IMR-90 (cell line): Measurements from ENCODE around the gene RAB31. TPM values are rescaled to one million over a fixed set of nuclear protein-coding genes. Genes with fewer than 3 reads are reported as not detected.

Experiments used
- ATAC-seq: fragments of 200-7000 bp; cut with Tn5 transposase; 2 replicates; pipeline ENCODE4 v1.9.1; 2020; ENCODE audit warnings: low read depth, mild to moderate bottlenecking, moderate library complexity
- BruUV-seq: library from RNA; stranded (reverse); fragments of 400-500 nt; replicated peaks from 2 replicates; lab custom pipeline; 2021; lab: Mats Ljungman, UMichigan
- CTCF ChIA-PET: fragments of 300-600 bp; formaldehyde crosslinking; extraction: SDS; loops from one replicate; lab custom pipeline; 2021; ENCODE audit warnings: antibody characterized with exemption; lab: Yijun Ruan, JAX
- POLR2A ChIA-PET: fragments of 300-600 bp; sonication (Branson Sonifier 250); formaldehyde crosslinking; loops from one replicate; lab custom pipeline; 2022; ENCODE audit warnings: antibody characterized with exemption; ENCODE audit not compliant: unreplicated experiment; lab: Charles Lee
- DNase-seq: peaks from one replicate; pipeline ENCODE4 v3.0.0; 2013
- H2AFZ ChIP-seq: replicated peaks from 2 replicates; pipeline ENCODE3; 2013; ENCODE audit warnings: low read length, mild to moderate bottlenecking; ENCODE audit not compliant: poor library complexity
- H2AK5ac ChIP-seq: 2 replicates; pipeline ENCODE4 v1.6.1; 2013; ENCODE audit warnings: low read depth, low read length, inconsistent platforms
- H2AK9ac ChIP-seq: replicated peaks from 2 replicates; pipeline ENCODE3; 2013; ENCODE audit warnings: mild to moderate bottlenecking, low read depth, low read length, moderate library complexity; ENCODE audit not compliant: poor library complexity
- H2BK120ac ChIP-seq: 2 replicates; pipeline ENCODE4 v1.6.1; 2013; ENCODE audit warnings: low read depth, low read length, inconsistent platforms
- H2BK15ac ChIP-seq: 3 replicates; pipeline ENCODE4 v1.6.1; 2013; ENCODE audit warnings: low read depth, low read length, inconsistent platforms
- H2BK20ac ChIP-seq: 2 replicates; pipeline ENCODE4 v1.6.1; 2013; ENCODE audit warnings: low read depth, mild to moderate bottlenecking, inconsistent platforms, low read length, moderate library complexity
- H2BK5ac ChIP-seq: 2 replicates; pipeline ENCODE4 v1.6.1; 2013; ENCODE audit warnings: mild to moderate bottlenecking, low read depth, low read length, inconsistent platforms; ENCODE audit not compliant: poor library complexity, severe bottlenecking
- H3K14ac ChIP-seq: replicated peaks from 2 replicates; pipeline ENCODE4 v1.6.1; 2013; ENCODE audit warnings: low read depth, low read length, inconsistent platforms
- H3K18ac ChIP-seq: 2 replicates; pipeline ENCODE4 v1.6.1; 2013; ENCODE audit warnings: low read depth, low read length, control low read depth
- H3K23ac ChIP-seq: 2 replicates; pipeline ENCODE4 v1.6.1; 2013; ENCODE audit warnings: low read depth, low read length, inconsistent platforms
- H3K27ac ChIP-seq: 2 replicates; pipeline ENCODE4 v1.5.1; 2013; ENCODE audit warnings: mild to moderate bottlenecking, control low read depth, low read length; ENCODE audit not compliant: insufficient read depth
- H3K27me3 ChIP-seq: 2 replicates; pipeline ENCODE4 v1.6.1; 2013; ENCODE audit warnings: low read length; ENCODE audit not compliant: control insufficient read depth, insufficient read depth
- H3K36me3 ChIP-seq: 2 replicates; pipeline ENCODE4 v1.6.1; 2013; ENCODE audit warnings: low read length, mixed read lengths; ENCODE audit not compliant: control insufficient read depth, insufficient read depth
- H3K4ac ChIP-seq: 2 replicates; pipeline ENCODE4 v1.6.1; 2013; ENCODE audit warnings: low read depth, low read length, inconsistent platforms
- H3K4me1 ChIP-seq: 2 replicates; pipeline ENCODE4 v1.6.1; 2013; ENCODE audit warnings: low read length, mixed read lengths; ENCODE audit not compliant: control insufficient read depth, insufficient read depth
- H3K4me2 ChIP-seq: 2 replicates; pipeline ENCODE4 v1.6.1; 2013; ENCODE audit warnings: low read depth, mild to moderate bottlenecking, control low read depth, low read length, moderate library complexity
- H3K4me3 ChIP-seq: 2 replicates; pipeline ENCODE4 v1.5.1; 2013; ENCODE audit warnings: low read depth, mild to moderate bottlenecking, control low read depth, low read length, moderate library complexity; ENCODE audit not compliant: insufficient read depth
- H3K56ac ChIP-seq: 2 replicates; pipeline ENCODE4 v1.6.1; 2013; ENCODE audit warnings: low read length, inconsistent platforms; ENCODE audit not compliant: insufficient read depth; ENCODE audit errors: extremely low read depth
- H3K79me1 ChIP-seq, 2 experiments: 2 replicates each; pipeline ENCODE4 v1.6.1; 2013; ENCODE audit warnings: low read length in 2 of 2, inconsistent platforms in 1 of 2, low read depth in 1 of 2
- H3K9ac ChIP-seq: 2 replicates; pipeline ENCODE4 v1.6.1; 2013; ENCODE audit warnings: low read depth, low read length, control low read depth
- H3K9me1 ChIP-seq: 2 replicates; pipeline ENCODE4 v1.6.1; 2013; ENCODE audit warnings: low read length, inconsistent platforms; ENCODE audit not compliant: insufficient read depth
- H3K9me3 ChIP-seq: 2 replicates; pipeline ENCODE4 v1.6.1; 2013; ENCODE audit warnings: low read length; ENCODE audit not compliant: control insufficient read depth, insufficient read depth
- H4K20me1 ChIP-seq: 2 replicates; pipeline ENCODE4 v1.6.1; 2013; ENCODE audit warnings: low read length, inconsistent platforms; ENCODE audit not compliant: insufficient read depth
- H4K5ac ChIP-seq: 2 replicates; pipeline ENCODE4 v1.6.1; 2013; ENCODE audit warnings: mild to moderate bottlenecking, low read depth, low read length, control low read depth
- H4K8ac ChIP-seq, 2 experiments: 2 replicates each; pipeline ENCODE4 v1.6.1; 2013; ENCODE audit warnings: low read depth in 2 of 2, low read length in 2 of 2, control low read depth in 1 of 2, inconsistent platforms in 1 of 2
- H4K91ac ChIP-seq: 2 replicates; pipeline ENCODE4 v1.6.1; 2013; ENCODE audit warnings: low read depth, low read length, inconsistent platforms; ENCODE audit not compliant: insufficient read depth
- BHLHE40 ChIP-seq: fragments of 150-350 bp; IDR thresholded peaks from 2 replicates; pipeline ENCODE4 v1.6.1; 2016; ENCODE audit warnings: mild to moderate bottlenecking, low read depth, low read length
- CEBPB ChIP-seq: IDR thresholded peaks from 2 replicates; pipeline ENCODE4 v1.6.1; 2012; ENCODE audit warnings: low read depth, low read length, improper control_type of control experiment
- CHD1 ChIP-seq: IDR thresholded peaks from 2 replicates; pipeline ENCODE4 v1.6.1; 2012; ENCODE audit warnings: low read depth, low read length, improper control_type of control experiment
- FOS ChIP-seq: fragments of 150-350 bp; IDR thresholded peaks from 2 replicates; pipeline ENCODE4 v1.6.1; 2016; ENCODE audit warnings: low read depth, low read length
- MAFK ChIP-seq: IDR thresholded peaks from 2 replicates; pipeline ENCODE4 v1.6.1; 2012; ENCODE audit warnings: low read depth, low read length, improper control_type of control experiment
- MAZ ChIP-seq: IDR thresholded peaks from 2 replicates; pipeline ENCODE4 v1.6.1; 2012; ENCODE audit warnings: low read depth, mild to moderate bottlenecking, low read length, improper control_type of control experiment, moderate library complexity, borderline replicate concordance
- MXI1 ChIP-seq: IDR thresholded peaks from 2 replicates; pipeline ENCODE4 v1.6.1; 2012; ENCODE audit warnings: low read depth, mild to moderate bottlenecking, low read length, moderate library complexity, borderline replicate concordance
- NFE2L2 ChIP-seq: fragments of 150-350 bp; IDR thresholded peaks from 2 replicates; pipeline ENCODE4 v1.6.1; 2016; ENCODE audit warnings: low read depth, mild to moderate bottlenecking, low read length
- POLR2A ChIP-seq: IDR thresholded peaks from 2 replicates; pipeline ENCODE4 v1.6.1; 2012; ENCODE audit warnings: mild to moderate bottlenecking, low read depth, low read length
- RAD21 ChIP-seq: IDR thresholded peaks from 2 replicates; pipeline ENCODE4 v1.6.1; 2012; ENCODE audit warnings: low read length, improper control_type of control experiment
- RCOR1 ChIP-seq: IDR thresholded peaks from 2 replicates; pipeline ENCODE4 v1.6.1; 2012; ENCODE audit warnings: mild to moderate bottlenecking, low read length, improper control_type of control experiment; ENCODE audit not compliant: insufficient replicate concordance
- RFX5 ChIP-seq: IDR thresholded peaks from 2 replicates; pipeline ENCODE4 v1.8.0; 2012; ENCODE audit warnings: low read depth, mild to moderate bottlenecking, low read length, moderate library complexity
- SMC3 ChIP-seq: fragments of 150-350 bp; IDR thresholded peaks from 2 replicates; pipeline ENCODE4 v1.6.1; 2016; ENCODE audit warnings: low read depth, mild to moderate bottlenecking, antibody characterized with exemption, low read length, moderate library complexity
- WGBS, 2 experiments: methylation state at CpG; one replicate each; pipeline versions ENCODE4 v1.1.5 to v1.1.7; 2013; ENCODE audit warnings: missing lambda C conversion rate in 2 of 2; ENCODE audit not compliant: insufficient read length in 1 of 2; ENCODE audit errors: extremely low coverage in 2 of 2; 5-methylcytosine and 5-hydroxymethylcytosine counted together
- dilution Hi-C: fragments of 300-500 bp; cut with HindIII; formaldehyde crosslinking; loops from one replicate; pipeline ENCODE4 v1.14.3; 2018; ENCODE audit warnings: low sequenced_read_pairs; ENCODE audit not compliant: unreplicated experiment
- in situ Hi-C: fragments of 300-500 bp; cut with MboI; formaldehyde crosslinking; loops from 3 replicates; pipeline ENCODE4 v1.14.3; 2019; ENCODE audit warnings: low sequenced_read_pairs, inconsistent platforms, mixed read lengths
- intact Hi-C: fragments of 100-400 bp; cut with micrococcal nuclease; formaldehyde crosslinking; loops from 2 replicates; pipeline ENCODE4 v1.10.0; 2022
- polyA plus RNA-seq, 3 experiments: library from polyadenylated mRNA; depleted of rRNA; stranded (reverse); fragments of >200 nt; gene quantifications; 2 replicates each; pipeline ENCODE4 v1.2.3, GENCODE V29; 2012; ENCODE audit warnings: low replicate concordance in 1 of 3
- total RNA-seq: library from RNA; depleted of rRNA; stranded (reverse); fragments of >200 nt; gene quantifications from 2 replicates; pipeline ENCODE4 v1.2.3, GENCODE V29; 2012
- TF ChIP-seq, protein P1 (sequence below): fragments of 150-350 bp; IDR thresholded peaks from 2 replicates; pipeline ENCODE4 v1.6.1; 2016; ENCODE audit warnings: low read depth, mild to moderate bottlenecking, low read length, moderate library complexity, borderline replicate concordance
- TF ChIP-seq, protein P2 (sequence below): fragments of 150-350 bp; IDR thresholded peaks from 2 replicates; pipeline ENCODE4 v1.6.1; 2017; ENCODE audit warnings: mild to moderate bottlenecking, antibody characterized with exemption, low read length, low read depth
- TF ChIP-seq, protein P3 (sequence below): conservative IDR thresholded peaks from 2 replicates; pipeline ENCODE4 v1.5.1; 2012; ENCODE audit warnings: mild to moderate bottlenecking, low read depth, low read length, improper control_type of control experiment

Gene RAB31
- total and polyA plus RNA-seq, 2 of the 4 experiments (the other 2 are of a cell fraction), result 13.8 to 26.9 TPM

DNA sequence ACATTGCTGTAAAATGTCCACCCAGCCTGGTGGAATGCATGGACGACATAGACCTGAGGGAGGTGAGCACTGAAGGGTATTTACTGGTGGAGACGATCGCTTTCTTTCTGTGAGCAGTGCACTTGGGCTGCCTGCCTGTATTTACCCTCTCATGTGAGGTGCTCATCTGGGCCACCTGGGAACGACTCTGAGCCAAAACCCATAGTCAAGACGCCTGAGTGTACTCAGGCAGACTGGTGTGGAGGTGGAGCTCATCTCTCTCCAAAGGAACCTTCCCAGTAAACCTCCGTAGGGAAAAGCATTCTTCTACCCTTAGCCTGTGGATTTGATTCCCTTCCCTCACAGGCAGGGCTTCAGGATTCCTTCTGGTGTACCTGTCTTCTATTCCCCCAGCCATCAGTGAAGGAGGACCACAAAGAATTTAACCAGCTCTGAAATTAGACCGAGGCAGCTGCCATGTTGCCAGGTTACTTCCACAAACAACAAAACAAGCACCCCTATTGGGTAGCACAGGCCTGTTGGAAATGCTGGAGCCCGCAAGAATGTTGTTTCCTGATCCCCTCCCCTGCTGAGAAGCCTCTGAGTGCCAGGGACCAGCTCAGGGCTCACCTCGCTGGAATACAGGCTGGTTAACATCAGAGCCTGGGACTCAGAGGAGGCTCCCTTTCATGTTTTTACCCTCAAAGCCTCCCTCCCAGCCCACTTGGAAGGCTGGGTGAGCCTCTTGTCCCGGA, 130.2 kb downstream of the RAB31 start:
- Histone ChIP-seq H2AK5ac (no peak overlapping the region; the same call in 1 of the 2 replicates), H2BK15ac (no peak overlapping the region), H3K36me3 (no peaks in the 10 kb centered on the region), H3K9me1 (peaks cover 5% of the 10 kb centered on the region; the same call in 1 of the 2 replicates), H2AFZ (no peak overlapping the region), H4K5ac (no peak overlapping the region), H2BK120ac (no peak overlapping the region), H3K14ac (no peak overlapping the region), H3K18ac (no peak overlapping the region), H2BK5ac (no peak overlapping the region), H3K9me3 (no peaks in the 10 kb centered on the region), H3K4me1 (no peaks in the 10 kb centered on the region), H4K20me1 (no peaks in the 10 kb centered on the region), H3K27me3 (no peaks in the 10 kb centered on the region), H2AK9ac (no peak overlapping the region), H4K91ac (no peak overlapping the region), H3K9ac (no peak overlapping the region), H3K4me2 (no peak overlapping the region), H3K4ac (no peak overlapping the region), H3K4me3 (no peak overlapping the region), H3K56ac (no peak overlapping the region), H3K27ac (no peak overlapping the region), H3K79me1 (peaks cover 14 to 16% of the 10 kb centered on the region in 2 experiments), H4K8ac (no peak overlapping the region), H2BK20ac (no peak overlapping the region), H3K23ac (no peak overlapping the region)
- ATAC-seq, result no peak
- no peak for DNase-seq
- 77% methylated on average over 3 of the region's 10 CpGs; no CpG with 5 or more reads in 1 of the 2 experiments for WGBS, 2 experiments
- ChIA-PET CTCF (no interaction called here), POLR2A (no interaction called here)
- intact Hi-C loops (no loop called here), dilution Hi-C loops (no loop called here), in situ Hi-C loops (no loop called here)
- TF ChIP-seq NFE2L2 (no peak), POLR2A (no peak), SMC3 (no peak), RFX5 (no peak), CEBPB (no peak), RAD21 (no peak), MXI1 (no peak), FOS (no peak), MAFK (no peak), RCOR1 (no peak), BHLHE40 (no peak), MAZ (no peak), CHD1 (no peak)
- TF ChIP-seq, protein P1, sequence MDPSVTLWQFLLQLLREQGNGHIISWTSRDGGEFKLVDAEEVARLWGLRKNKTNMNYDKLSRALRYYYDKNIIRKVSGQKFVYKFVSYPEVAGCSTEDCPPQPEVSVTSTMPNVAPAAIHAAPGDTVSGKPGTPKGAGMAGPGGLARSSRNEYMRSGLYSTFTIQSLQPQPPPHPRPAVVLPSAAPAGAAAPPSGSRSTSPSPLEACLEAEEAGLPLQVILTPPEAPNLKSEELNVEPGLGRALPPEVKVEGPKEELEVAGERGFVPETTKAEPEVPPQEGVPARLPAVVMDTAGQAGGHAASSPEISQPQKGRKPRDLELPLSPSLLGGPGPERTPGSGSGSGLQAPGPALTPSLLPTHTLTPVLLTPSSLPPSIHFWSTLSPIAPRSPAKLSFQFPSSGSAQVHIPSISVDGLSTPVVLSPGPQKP, result no peak
- TF ChIP-seq, protein P2, sequence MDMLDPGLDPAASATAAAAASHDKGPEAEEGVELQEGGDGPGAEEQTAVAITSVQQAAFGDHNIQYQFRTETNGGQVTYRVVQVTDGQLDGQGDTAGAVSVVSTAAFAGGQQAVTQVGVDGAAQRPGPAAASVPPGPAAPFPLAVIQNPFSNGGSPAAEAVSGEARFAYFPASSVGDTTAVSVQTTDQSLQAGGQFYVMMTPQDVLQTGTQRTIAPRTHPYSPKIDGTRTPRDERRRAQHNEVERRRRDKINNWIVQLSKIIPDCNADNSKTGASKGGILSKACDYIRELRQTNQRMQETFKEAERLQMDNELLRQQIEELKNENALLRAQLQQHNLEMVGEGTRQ, result no peak
- TF ChIP-seq, protein P3, sequence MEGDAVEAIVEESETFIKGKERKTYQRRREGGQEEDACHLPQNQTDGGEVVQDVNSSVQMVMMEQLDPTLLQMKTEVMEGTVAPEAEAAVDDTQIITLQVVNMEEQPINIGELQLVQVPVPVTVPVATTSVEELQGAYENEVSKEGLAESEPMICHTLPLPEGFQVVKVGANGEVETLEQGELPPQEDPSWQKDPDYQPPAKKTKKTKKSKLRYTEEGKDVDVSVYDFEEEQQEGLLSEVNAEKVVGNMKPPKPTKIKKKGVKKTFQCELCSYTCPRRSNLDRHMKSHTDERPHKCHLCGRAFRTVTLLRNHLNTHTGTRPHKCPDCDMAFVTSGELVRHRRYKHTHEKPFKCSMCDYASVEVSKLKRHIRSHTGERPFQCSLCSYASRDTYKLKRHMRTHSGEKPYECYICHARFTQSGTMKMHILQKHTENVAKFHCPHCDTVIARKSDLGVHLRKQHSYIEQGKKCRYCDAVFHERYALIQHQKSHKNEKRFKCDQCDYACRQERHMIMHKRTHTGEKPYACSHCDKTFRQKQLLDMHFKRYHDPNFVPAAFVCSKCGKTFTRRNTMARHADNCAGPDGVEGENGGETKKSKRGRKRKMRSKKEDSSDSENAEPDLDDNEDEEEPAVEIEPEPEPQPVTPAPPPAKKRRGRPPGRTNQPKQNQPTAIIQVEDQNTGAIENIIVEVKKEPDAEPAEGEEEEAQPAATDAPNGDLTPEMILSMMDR, result no peak
- BruUV-seq, result no TSS peak
